GM19463 (cell line): ENCODE data around the gene TMEM94.
"Not testable (repeated sequence)": the region's sequence is repeated elsewhere in the genome, so short reads cannot be mapped to it uniquely, and the experiment has no call there.

ENCODE experiments used
- ATAC-seq: cut with Tn5 transposase; IDR thresholded peaks from one replicate; pipeline ENCODE4 v1.9.1; 2021; ENCODE audit warnings: mild to moderate bottlenecking, moderate library complexity; ENCODE audit not compliant: unreplicated experiment

The TMEM94 gene

DNA sequence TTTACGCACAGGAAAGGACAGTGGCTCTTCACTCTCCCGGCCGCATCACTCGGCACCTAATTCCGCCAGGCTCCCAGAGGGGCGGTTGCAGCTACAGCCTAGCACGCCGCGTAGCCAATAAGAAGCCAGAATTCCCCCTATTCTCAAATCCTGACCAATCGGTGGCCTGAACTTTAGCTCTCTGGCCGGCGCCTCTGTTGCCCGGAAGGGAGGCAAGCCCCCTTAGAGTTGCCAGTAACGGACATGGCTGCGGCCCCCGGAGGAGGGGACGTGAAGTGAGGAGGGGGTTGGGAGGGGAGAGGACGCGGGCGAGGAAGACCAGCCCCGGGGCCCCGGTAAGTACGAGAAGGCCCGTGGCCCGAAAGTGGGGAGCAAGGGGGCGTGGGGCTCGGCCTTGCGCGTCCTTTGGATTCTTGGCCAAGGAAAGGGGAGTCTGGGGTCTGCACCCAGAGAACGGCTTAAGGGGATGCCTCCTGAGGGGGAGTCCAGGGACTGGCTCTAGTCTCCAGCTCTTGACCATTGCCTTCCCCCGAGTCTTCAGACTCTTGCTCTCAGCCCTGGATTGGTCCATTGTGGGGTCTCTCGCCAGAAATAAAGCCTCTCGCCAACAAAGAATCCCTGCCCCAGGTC, at the start of gene TMEM94:
Gene TMEM94 (plus strand): TSS at position 219 of the 630 bp plus-strand sequence. CDS start 15,271 bp downstream, outside the sequence.
- ATAC-seq: peak; percentile 90

DNA sequence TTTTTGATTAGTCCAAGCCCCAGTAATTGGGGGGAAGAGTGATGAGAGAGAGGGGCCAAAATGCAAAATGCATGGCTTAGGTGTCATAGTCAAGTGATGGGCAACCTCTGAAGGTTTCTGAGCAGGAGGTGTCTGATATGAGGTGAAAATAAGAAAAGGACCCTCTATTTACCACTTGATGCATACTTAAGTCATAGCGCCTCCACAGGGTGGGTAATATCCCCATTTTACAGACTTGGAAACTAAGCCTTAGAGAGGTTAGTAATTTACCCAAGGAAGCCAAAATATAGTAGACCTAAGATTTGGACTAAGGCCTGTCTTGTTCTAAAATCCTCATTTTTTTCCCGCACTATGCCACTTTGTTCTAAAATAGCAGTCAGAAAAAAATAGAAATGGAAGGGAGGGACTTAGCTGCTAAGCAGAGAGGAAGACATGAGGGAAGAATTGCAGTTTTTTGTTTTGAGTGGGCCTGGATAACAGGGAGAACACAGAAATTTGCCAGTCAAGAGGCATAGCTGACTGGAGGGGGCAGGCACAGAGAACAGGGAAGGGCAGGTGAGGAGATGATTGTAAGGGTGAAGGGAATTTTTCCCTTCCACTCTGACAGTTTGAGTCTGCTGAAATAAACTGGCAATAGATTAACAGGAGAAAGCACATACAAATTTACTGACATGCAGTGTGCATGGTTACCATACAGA, 48.6 kb upstream of the TMEM94 start:
- ATAC-seq: no peak

DNA sequence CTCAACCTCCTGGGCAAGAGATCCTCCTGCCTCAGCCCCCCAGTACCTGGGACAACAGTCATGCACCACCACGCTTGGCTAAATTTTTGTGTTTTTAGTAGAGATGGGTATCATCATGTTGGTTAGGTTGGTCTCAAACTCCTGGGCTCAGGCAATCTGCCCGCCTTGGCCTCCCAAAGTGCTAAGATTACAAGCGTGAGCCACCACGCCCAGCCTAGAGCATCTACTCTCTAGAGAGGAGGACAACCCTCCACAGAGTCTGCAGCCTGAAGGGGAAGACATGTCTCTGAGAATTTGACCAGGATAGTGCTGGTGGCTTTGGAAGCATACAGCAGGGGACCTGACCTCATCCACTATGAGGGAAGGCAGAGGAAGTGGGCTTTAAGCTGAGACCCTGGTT, 46.3 kb upstream of the TMEM94 start:
- no peak for ATAC-seq

DNA sequence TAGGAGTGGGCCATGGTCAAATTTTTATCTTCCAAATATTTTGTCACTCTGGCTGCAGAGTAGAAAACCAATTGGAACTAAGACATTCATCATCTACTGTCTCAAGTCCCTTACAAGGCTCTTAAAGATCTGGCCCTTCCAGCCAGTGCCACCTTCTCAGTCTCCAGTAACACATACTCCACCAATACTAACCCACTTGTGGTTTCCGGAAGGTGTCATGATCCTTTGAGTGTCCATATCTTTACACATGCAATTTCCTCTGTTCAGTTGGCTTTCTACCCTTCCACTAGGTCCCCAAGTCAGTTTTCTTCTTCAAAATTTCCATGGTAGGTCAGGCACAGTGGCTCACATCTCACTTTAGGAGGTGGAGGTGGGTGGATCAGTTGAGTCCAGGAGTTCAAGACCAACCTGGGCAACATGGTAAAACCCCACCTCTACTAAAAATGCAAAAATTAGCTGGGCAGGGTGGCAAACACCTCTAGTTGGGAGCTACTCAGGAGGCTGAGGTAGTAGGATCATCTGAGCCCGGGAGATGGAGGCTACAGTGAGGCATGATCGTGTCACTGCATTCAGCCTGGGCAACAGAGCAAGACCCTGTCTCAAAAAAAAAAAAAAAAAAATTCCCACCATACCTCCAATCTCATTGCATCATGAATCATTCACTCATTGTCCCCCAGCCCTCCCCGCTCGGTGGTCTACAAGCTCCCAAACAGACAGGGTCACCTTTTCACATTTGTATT, 44.9 kb upstream of the TMEM94 start:
- no peak for ATAC-seq

DNA sequence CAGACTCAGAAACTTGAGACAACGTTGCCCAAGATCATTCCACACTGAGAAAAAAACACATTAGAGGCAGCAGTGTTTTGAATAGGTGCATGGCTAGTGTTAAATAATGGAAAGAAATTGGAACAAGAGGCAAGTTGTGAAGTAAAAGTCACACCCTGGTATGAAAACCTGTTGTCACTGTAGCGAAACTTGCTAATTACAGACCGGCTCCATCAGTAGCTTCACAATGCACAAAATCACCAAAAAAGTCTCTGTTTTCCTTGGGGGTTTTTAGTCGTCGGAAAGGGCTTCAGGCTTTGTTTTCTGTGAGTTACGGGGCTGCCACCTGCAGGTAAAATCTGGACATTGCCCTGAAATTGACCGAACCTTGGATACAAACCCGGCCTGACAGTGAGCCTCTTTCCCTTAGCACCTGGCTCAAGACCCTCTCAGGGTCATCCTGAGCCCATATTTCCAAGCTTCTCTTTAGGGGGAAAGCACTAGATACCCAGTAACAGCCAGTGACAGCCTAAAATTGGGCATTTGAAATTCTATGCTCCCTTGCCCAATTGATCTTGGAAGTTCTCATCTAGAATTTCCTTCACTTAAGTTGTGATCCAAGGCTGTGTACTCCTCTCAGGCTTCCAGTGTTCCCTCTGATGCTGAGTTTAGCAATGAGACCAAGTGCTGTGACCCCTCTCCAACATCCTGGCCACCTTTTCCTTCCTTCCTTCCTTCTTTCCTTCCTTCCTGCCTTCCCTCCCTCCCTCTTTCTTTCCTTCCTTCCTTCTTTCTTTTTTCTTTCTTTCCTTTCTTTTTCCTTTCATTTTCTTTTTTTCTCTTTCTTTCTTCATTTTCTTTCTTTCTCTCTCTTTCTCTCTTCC, 43.7 kb upstream of the TMEM94 start:
- ATAC-seq: no peak

DNA sequence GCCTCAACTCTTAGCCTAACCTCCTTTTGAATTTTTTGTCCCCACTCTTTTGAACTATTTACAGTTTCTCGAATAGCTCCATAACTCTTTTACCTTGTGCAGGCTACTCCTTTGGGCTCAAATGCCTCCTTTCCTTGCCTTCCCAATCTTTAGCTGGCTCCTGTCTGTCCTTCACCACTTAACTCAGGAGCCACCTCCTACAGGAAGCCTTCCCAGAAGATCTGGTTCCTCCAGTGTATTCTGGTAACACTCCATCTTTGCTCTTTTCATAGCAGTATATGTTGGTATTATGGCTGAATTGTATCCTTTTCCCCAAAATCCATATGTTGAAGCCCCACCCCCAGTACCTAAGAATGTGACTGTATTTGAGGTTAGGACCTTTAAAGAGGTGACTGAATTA, 41.9 kb upstream of the TMEM94 start:
- ATAC-seq: no peak

DNA sequence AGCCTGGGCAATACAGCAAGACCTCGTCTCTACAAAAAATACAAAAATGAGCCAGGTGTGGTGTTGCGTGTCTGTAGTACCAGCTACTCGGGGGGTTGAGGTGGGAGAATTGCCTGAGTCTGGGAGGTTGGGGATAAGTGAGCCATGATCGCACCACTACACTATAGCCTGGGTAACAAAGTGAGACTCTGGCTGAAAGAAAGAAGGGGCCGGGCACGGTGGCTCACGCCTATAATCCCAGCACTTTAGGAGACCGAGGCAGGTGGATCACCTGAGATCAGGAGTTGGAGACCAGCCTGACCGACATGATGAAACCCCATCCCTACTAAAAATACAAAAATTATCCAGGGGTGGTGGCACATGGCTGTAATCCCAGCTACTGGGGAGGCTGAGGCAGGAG, 40.4 kb upstream of the TMEM94 start:
- no peak for ATAC-seq

DNA sequence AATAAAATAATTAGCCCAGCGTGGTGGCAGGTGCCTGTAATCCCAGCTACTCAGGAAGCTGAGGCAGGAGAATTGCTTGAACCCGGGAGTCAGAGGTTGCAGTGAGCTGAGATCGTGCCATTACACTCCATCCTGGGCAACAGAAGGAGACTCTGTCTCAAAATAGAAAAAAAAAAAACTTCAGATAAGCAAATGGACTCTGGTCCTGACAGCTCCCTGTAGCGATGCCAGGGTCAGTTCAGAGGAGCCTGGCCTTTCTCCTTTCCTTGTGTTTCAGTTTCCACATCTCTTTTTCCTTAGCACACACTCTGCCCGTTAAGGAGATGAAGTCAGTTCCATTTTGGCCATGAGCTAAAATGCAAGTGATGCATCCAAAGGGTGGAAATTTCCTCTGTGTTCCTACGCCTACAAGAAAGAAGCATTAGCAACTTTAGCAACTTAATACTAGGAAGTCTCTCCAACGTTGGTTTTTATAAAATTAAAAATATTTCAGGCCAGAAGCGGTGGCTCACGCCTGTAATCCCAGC, 39.3 kb upstream of the TMEM94 start:
- no peak for ATAC-seq

DNA sequence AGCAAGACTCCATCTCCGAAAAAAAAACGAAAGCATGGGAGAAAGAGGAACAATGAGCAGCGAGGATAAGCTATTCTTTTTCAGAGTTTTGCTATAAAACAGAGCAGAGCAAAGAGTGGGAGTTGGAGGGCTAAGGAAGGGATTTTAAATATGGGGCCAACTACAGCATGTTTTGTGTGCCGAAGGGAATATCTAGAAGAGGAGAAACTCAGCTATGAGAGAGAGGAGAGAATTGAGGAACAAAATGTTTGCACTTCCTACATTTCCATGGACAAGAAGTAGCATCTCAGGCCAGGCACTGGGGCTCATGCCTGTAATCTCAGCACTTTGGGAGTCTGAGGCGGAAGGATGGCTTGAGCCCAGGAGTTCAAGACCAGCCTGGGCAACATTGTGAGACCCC, 37.9 kb upstream of the TMEM94 start:
- no peak for ATAC-seq

DNA sequence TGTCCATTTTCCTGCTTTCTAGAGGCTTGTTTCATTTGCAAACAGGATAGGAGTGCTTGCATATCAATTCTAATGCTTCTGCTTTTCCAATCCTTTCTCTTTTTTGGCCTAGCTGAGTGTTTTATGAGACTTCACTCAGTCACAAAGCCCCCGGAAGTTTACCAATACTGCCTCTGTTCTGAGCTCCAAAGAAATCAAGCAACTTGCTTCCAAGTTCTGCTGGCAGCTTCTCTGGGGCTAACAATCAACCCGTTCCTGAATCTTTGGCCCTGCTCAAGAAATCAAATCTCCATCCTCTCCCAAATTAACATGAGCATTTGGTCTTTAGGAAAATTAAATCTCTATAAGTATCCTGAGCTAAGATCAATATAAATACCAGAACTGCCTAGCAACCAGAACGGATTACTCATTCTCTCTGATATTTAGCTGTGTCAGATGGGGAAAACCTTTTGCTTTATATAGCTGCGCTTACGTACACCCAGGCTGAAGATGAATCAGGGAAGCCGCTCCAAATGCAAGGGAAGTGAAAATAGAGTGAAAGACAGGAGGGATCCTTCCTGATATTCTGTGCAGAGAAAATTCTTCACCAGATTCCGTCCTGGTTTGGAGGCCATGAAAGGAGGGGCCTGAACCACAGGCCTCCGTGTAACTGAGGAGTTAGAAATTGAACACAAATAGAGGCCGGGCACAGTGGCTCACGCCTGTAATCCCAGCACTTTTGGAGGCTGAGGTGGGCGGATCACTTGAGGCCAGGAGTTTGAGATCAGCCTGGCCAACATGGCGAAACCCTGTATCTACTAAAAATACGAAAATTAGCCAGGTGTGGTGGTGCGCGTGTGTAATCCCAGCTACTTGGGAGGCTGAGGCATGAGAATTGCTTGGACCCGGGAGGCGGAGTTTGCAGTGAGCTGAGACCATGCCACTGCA, 27.6 kb upstream of the TMEM94 start:
- ATAC-seq: no peak

DNA sequence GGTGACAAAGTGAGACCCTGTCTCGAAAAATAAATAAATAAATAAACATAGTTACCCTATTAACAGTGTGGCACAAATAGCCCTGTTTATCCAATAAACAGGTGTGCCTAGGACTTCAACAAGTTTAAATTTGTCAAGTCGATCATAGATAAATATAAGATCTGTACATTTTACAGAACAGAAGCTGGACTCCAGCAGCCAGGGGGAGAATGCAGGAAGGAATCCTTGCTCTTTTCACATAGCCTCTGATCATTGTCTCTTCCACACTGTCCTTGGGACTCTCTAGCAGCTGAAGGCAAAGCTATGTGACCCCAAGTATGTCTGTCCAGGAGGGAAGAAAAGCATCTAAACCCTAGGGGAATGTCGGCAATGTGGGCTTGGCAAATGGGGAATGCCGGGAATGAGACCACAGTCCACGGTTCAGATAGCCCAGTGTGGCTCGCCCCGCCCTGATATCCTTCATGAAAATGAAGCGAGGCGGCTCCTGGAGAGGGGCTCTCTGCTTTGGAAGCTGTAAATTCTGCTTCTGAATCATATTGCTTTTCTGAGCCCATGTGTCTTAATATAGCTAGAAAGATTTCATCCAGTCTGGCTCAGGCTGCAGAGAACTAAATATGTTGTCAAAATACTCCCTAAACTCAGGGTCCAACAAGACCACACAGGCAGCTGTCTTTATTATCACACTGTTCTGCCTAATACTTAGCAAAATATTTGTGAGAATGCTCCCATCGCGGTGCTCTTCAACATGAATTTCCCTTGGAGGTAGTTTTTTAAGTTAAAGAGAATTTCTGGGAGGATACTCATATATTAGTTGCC, 26.1 kb upstream of the TMEM94 start:
- no peak for ATAC-seq

DNA sequence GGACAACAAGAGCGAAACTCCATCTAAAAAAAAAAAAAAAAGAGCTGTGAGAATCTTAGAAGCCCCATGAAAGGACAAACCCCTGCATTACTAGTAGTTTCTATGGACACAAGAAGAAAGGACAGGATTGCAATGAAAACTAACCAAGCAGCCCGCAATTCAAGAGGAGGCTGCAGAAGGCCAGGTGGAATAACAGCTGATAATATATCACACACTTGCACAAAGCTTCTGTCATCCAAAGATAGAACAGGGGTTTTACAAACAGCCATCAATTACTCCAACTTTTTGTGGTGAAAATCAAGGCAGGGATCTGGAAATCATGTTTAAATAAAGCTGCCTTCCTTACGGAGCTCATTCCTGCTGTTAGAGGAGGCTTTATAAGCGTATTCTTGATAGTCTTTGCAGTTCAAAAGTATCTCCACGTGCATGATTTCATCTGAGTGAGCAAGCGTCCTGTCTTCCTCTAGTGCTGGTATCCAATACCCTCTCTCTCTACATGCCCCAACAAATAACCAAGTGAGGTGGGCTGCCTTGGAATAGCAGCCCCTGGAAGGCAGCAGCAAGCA, 23.1 kb upstream of the TMEM94 start:
- ATAC-seq: no peak

DNA sequence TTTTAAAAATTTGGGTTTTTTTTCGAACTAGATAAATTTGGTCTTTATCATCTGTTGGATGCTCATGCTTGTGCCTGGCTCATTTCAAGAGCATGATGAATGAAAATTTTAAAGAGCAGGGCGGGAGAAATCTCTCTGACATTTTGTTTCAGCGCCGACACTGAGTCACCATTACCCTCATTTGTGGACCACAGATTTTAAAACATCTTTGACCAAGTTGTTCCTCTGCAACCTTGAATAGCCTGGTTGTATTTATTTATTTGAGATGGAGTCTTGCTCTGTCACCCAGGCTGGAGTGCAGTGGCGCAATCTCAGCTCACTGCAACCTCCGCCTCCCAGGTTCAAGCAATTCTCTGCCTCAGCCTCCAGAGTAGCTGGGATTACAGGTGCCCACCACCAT, 22.0 kb upstream of the TMEM94 start:
- not testable (repeated sequence) for ATAC-seq

DNA sequence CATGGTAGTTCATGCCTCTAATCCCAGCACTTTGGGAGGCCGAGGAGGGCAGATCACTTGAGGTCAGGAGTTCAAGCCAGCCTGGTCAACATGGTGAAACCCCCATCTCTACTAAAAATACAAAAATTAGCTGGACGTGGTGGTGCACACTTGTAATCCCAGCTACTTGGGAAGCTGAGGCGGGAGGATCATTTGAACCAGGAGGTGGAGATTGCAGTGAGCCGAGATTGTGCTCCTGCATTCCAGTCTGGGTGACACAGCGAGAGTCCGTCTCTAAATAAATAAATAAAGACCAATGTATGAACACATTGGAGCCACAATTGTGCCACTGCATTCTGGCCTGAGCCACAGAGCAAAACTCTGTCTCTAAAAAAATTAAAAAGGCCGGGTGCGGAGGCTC, 19.0 kb upstream of the TMEM94 start:
- ATAC-seq: not testable (repeated sequence)

DNA sequence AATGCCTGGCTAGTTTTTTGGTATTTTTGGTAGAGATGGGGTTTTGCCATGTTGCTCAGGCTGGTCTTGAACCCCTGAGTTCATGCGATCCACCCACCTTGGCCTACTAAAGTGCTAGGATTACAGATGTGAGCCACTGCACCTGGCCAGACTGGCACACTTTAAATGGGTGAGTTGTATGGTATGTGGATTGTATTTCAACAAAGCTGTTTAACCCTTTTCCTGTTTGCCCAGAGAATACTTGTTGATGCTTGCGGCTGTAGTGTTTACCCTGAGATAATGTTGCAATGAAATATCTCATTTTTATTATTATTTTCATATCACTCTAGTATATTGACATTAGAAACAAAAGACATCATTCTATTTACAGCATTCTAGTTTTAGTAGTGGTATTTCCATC, 17.1 kb upstream of the TMEM94 start:
- no peak for ATAC-seq

DNA sequence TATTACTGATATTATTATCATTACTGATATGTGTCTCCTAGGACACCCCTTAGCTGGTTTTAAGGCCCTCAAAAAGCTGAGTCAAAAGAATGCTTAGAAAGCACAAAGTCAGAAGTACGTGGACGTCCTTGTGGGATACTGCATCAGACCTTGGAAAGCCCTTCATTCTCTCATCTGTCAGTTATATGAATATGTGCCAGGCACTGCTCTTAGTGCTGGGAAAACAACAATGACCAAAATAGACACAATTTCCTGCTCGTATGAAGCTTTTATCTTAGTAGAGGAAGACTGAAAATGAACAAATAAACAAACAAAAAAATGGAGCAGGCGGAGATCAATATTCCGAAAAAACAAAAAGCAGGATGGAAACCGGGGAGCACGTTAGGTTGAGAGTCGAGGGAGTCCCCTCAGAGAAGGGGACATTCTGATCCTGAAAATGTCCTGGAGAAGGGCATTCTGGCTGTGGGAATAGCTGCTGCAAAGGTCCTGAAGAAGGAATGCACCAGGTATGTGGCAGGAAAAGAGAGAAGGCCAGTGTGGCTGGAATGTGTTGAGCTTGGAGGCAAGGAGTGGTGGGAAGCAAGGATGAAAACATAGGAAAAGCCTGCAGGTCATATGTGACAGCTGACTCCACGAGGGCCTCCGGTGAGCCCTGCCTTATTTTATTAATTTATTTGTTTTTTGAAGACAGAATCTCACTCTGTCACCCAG, 15.5 kb upstream of the TMEM94 start:
- ATAC-seq: no peak

DNA sequence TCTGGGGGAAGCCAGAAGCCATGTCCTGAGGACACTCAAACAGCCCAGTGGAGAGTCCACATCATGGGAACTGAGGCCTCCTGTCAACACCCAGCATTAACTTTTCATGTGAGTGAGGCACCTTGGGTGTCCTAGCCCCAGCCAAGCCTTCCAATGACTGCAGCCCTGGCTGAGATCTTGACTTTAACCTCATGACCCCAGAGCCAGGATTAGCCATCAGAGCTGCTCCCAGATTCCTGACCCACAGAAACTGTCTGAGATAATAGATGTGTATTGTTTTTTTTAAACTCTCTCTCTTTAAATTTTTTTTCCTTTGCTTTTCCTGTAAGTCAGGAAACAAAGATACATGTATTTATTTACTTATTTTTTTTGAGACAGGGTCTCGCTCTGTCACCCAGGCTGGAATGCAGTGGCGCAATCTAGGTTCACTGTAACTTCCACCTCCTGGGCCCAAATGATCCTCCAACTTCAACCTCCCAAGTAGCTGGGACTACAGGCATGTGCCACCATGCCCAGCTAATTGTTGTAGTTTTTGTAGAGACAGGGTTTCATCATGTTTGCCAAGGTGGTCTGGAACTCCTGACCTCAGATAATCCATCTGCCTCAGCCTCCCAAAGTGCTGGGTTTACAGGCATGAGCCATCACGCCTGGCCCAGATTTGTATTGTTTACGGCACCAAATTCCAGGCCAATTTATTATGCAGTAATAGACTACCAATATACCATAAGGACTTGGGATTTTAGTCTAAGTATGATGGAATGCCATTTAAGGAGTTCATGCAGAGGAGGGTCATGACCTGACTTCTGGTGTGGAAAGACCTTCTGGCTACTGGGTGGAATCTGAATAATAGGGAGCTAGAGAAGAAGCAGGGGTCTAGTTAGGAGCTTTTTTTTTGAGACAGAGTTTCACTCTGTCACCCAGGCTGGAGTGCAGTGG, 14.0 kb upstream of the TMEM94 start:
- ATAC-seq: no peak
